GM12878 (cell line): ENCODE measurements around the gene COG1. TPM values are rescaled to one million over a fixed set of nuclear protein-coding genes. Genes with fewer than 3 reads are reported as not detected.

Experiments
- ATAC-seq: fragments of 200-7000 bp; cut with Tn5 transposase; 3 replicates; pipeline ENCODE4 v1.9.1; 2020; ENCODE audit warnings: mild to moderate bottlenecking, moderate library complexity
- BruUV-seq: library from RNA; stranded (reverse); fragments of 400-500 nt; replicated peaks from 2 replicates; lab custom pipeline; 2021; lab: Mats Ljungman, UMichigan
- CTCF ChIA-PET: fragments of 300-600 bp; sonication (Branson Sonifier 250); formaldehyde crosslinking; extraction: SDS; loops from one replicate; lab custom pipeline; 2021; ENCODE audit warnings: inconsistent platforms; lab: Yijun Ruan, JAX
- POLR2A ChIA-PET: fragments of 350-600 bp; formaldehyde crosslinking; extraction: SDS; loops from one replicate; lab custom pipeline; 2021; ENCODE audit warnings: inconsistent platforms; lab: Charles Lee
- RAD21 ChIA-PET: fragments of 300-600 bp; sonication (Branson Sonifier 250); formaldehyde crosslinking; loops from one replicate; lab custom pipeline; 2023; ENCODE audit warnings: antibody characterized with exemption; ENCODE audit not compliant: unreplicated experiment; lab: Charles Lee
- SMC1A ChIA-PET: fragments of 300-600 bp; sonication (Branson Sonifier 250); formaldehyde crosslinking; loops from one replicate; lab custom pipeline; 2023; ENCODE audit not compliant: unreplicated experiment, uncharacterized antibody; lab: Charles Lee
- DNase-seq: peaks from one replicate; pipeline ENCODE4 v3.0.0-alpha.2; 2011; ENCODE audit warnings: low read depth, low spot score
- FAIRE-seq: peaks from 3 replicates; lab custom pipeline; 2011; peaks lifted over from hg19 to GRCh38; lab: Jason Lieb, UNC
- H2AFZ ChIP-seq: 2 replicates; pipeline ENCODE4 v1.6.0; 2011; ENCODE audit warnings: low read depth, low read length, control low read depth; ENCODE audit not compliant: control insufficient read depth
- H3K27ac ChIP-seq: 2 replicates; pipeline ENCODE4 v1.5.1; 2011; ENCODE audit warnings: control low read depth; ENCODE audit not compliant: control insufficient read depth, insufficient read depth
- H3K27me3 ChIP-seq, 2 experiments: replicated peaks in 1 of 2; 2 replicates each; pipeline versions ENCODE4 v1.6.0 to v1.6.1; 2011; ENCODE audit warnings: low read length in 1 of 2; ENCODE audit not compliant: control insufficient read depth in 2 of 2, insufficient read depth in 2 of 2
- H3K36me3 ChIP-seq, 2 experiments: 2 replicates each; pipeline ENCODE4 v1.5.1; 2011; ENCODE audit warnings: low read length in 1 of 2; ENCODE audit not compliant: control insufficient read depth in 2 of 2, insufficient read depth in 2 of 2
- H3K4me1 ChIP-seq: 2 replicates; pipeline ENCODE4 v1.6.1; 2011; ENCODE audit warnings: mild to moderate bottlenecking, low read length, moderate library complexity, mixed read lengths; ENCODE audit not compliant: control insufficient read depth, insufficient read depth
- H3K4me2 ChIP-seq: 2 replicates; pipeline ENCODE4 v1.6.0; 2011; ENCODE audit warnings: control low read depth; ENCODE audit not compliant: control insufficient read depth, insufficient read depth
- H3K4me3 ChIP-seq: fragments of 200-600 bp; sonication (generic); 2 replicates; pipeline ENCODE4 v1.5.1; 2016
- H3K79me2 ChIP-seq: 2 replicates; pipeline ENCODE4 v1.6.0; 2011; ENCODE audit warnings: low read length; ENCODE audit not compliant: control insufficient read depth, insufficient read depth
- H3K9ac ChIP-seq: 2 replicates; pipeline ENCODE4 v1.8.0; 2011; ENCODE audit warnings: low read length, control low read depth, mixed read lengths; ENCODE audit not compliant: control insufficient read depth, insufficient read depth
- H3K9me3 ChIP-seq: replicated peaks from 3 replicates; pipeline ENCODE4 v1.5.1; 2011; ENCODE audit warnings: mild to moderate bottlenecking, low read length; ENCODE audit not compliant: control insufficient read depth, insufficient read depth
- H4K20me1 ChIP-seq: 2 replicates; pipeline ENCODE4 v1.6.0; 2011; ENCODE audit not compliant: control insufficient read depth, insufficient read depth
- ATF2 ChIP-seq: IDR thresholded peaks from 2 replicates; pipeline ENCODE4 v1.6.1; 2012; ENCODE audit warnings: low read length, inconsistent platforms
- CREB1 ChIP-seq: IDR thresholded peaks from 2 replicates; pipeline ENCODE4 v1.6.1; 2012; ENCODE audit warnings: low read depth, mild to moderate bottlenecking, inconsistent platforms
- EGR1 ChIP-seq, 2 experiments: IDR thresholded peaks; 1 replicate in 1 of 2; 2 replicates in 1 of 2; pipeline ENCODE4 v1.6.1; 2011 to 2012; ENCODE audit warnings: low read depth in 2 of 2, low read length in 2 of 2, borderline replicate concordance in 1 of 2, mild to moderate bottlenecking in 1 of 2, moderate library complexity in 1 of 2
- MEF2B ChIP-seq: fragments of 450-650 bp; IDR thresholded peaks from 2 replicates; pipeline ENCODE4 v1.6.1; 2018; ENCODE audit warnings: mild to moderate bottlenecking, moderate library complexity; ENCODE audit not compliant: partially characterized antibody, poor library complexity, severe bottlenecking
- SUPT20H ChIP-seq: IDR thresholded peaks from 2 replicates; pipeline ENCODE4 v1.6.1; 2011; ENCODE audit warnings: low read depth, mild to moderate bottlenecking, low read length, moderate library complexity, borderline replicate concordance; ENCODE audit not compliant: control insufficient read depth
- TCF7 ChIP-seq: IDR thresholded peaks from 2 replicates; pipeline ENCODE4 v1.6.1; 2014; ENCODE audit warnings: antibody characterized with exemption, borderline replicate concordance
- ZNF274 ChIP-seq: IDR thresholded peaks from one replicate; pipeline ENCODE4 v1.8.0; 2011; ENCODE audit not compliant: insufficient read length, insufficient read depth
- WGBS: methylation state at CpG from one replicate; pipeline ENCODE4 v1.1.6; 2016; ENCODE audit warnings: low lambda C conversion rate; ENCODE audit not compliant: insufficient replicate concordance, insufficient coverage; ENCODE audit errors: missing lambda C conversion rate; 5-methylcytosine and 5-hydroxymethylcytosine counted together
- in situ Hi-C: fragments of 300-500 bp; cut with MboI; formaldehyde crosslinking; loops from 9 replicates; pipeline ENCODE4 v1.14.3; 2018; ENCODE audit warnings: mixed read lengths
- intact Hi-C: fragments of 100-400 bp; cut with micrococcal nuclease; formaldehyde crosslinking; loops from one replicate; pipeline ENCODE4 v1.14.2; 2022; ENCODE audit not compliant: unreplicated experiment
- polyA plus RNA-seq, 11 experiments: library from polyadenylated mRNA; depleted of rRNA in 4 of 11; unstranded in 6 of 11; stranded (reverse) in 5 of 11; fragments of >200 nt; fragmentation: Nextera tagmentation in 4 of 11; fragmentation: Illumina TruSeq in 1 of 11; extraction: Ambion mirVana in 4 of 11; extraction: Trizol in 1 of 11; gene quantifications; 1 replicate in 1 of 11; 2 replicates in 10 of 11; pipeline versions ENCODE4 v1.2.1 to v1.2.3, GENCODE V29; 2011 to 2016; ENCODE audit warnings: inconsistent platforms in 2 of 11, missing spikeins in 2 of 11, low read depth in 1 of 11
- total RNA-seq, 4 experiments: library from RNA; depleted of rRNA in 3 of 4; stranded (reverse); fragments of >200 nt in 3 of 4; fragmentation: Illumina TruSeq in 1 of 4; extraction: Trizol in 1 of 4; gene quantifications; 2 replicates each; pipeline versions ENCODE4 v1.2.1 to v1.2.3, GENCODE V29; 2013 to 2021

COG1 gene
- total and polyA plus RNA-seq, 10 of the 15 experiments (the other 5 are each of a cell fraction or from before 2014, with no cell fraction given) = 10.5 to 24.1 (median 18.1) TPM

- Histone ChIP-seq H3K79me2 (peaks cover 5% of the 10 kb centered on the region), H2AFZ (no peak overlapping the region), H3K27ac (no peak overlapping the region), H3K4me1 (peaks cover 5% of the 10 kb centered on the region; the same call in 1 of the 2 replicates), H3K4me3 (no peak overlapping the region), H3K27me3 (no peaks in the 10 kb centered on the region), H4K20me1 (no peaks in the 10 kb centered on the region), H3K4me2 (no peak overlapping the region), H3K9me3 (no peaks in the 10 kb centered on the region), H3K36me3 (peaks cover 3 to 24% of the 10 kb centered on the region in 2 experiments; a peak in 3 of 4 replicates), H3K9ac (no peak overlapping the region)
- in situ Hi-C loops = no loop called here
- RAD21 ChIA-PET = interaction anchor here (0.9 kb wide), 1 partner anchor 681 kb away, joined by 3 read pairs; no protein-coding TSS in a partner anchor
- CTCF ChIA-PET = interaction anchor here (0.7 to 1.8 kb wide), 4 partner anchors 15 to 514 kb away, joined by 3 to 6 read pairs (median 4); no protein-coding TSS in a partner anchor
- BruUV-seq = no TSS peak
- SMC1A ChIA-PET = interaction anchor here (1.1 to 1.8 kb wide), 3 partner anchors 9 to 124 kb away, joined by 3 to 5 read pairs (median 3); no protein-coding TSS in a partner anchor
- no peak for ATAC-seq
- no peak for FAIRE-seq
- WGBS = 72% methylated on average over 2 of the region's 2 CpGs
- TF ChIP-seq SUPT20H (no peak), ZNF274 (no peak), CREB1 (no peak), TCF7 (no peak), ATF2 (no peak), MEF2B (no peak), EGR1 (IDR thresholded peaks at IDR 0.05; ENCODE audit: borderline replicate concordance in 1 of 2, low read depth in 2 of 2, low read length in 2 of 2) (no peak)
- intact Hi-C loops = no loop called here
- POLR2A ChIA-PET = no interaction called here
- no peak for DNase-seq
Observed at GRCh38 chr17:73240561-73240960, 47.7 kb downstream of the COG1 start.
